Measurements from ENCODE around the gene ST3GAL4.

GRCh38 chr11:126310992-126311310, 44.5 kb upstream of the ST3GAL4 start:
- TF ChIP-seq, protein P1, sequence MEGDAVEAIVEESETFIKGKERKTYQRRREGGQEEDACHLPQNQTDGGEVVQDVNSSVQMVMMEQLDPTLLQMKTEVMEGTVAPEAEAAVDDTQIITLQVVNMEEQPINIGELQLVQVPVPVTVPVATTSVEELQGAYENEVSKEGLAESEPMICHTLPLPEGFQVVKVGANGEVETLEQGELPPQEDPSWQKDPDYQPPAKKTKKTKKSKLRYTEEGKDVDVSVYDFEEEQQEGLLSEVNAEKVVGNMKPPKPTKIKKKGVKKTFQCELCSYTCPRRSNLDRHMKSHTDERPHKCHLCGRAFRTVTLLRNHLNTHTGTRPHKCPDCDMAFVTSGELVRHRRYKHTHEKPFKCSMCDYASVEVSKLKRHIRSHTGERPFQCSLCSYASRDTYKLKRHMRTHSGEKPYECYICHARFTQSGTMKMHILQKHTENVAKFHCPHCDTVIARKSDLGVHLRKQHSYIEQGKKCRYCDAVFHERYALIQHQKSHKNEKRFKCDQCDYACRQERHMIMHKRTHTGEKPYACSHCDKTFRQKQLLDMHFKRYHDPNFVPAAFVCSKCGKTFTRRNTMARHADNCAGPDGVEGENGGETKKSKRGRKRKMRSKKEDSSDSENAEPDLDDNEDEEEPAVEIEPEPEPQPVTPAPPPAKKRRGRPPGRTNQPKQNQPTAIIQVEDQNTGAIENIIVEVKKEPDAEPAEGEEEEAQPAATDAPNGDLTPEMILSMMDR (IDR thresholded peaks at IDR 0.05): no peak
- no peak for TF ChIP-seq POLR2A (IDR thresholded peaks at IDR 0.05)
